Heart left ventricle (tissue), 16 donors: ENCODE data around the gene PACSIN3. TPM values are rescaled to one million over a fixed set of nuclear protein-coding genes. Genes with fewer than 3 reads are reported as not detected.
"Not testable (repeated sequence)": the region's sequence is repeated elsewhere in the genome, so short reads cannot be mapped to it uniquely, and the experiment has no call there.

Source experiments
- ATAC-seq, 4 donors: fragments of 200-7000 bp; cut with Tn5 transposase; one replicate each; pipeline ENCODE4 v1.9.1; 2020 to 2022; ENCODE audit warnings: moderate library complexity in 4 of 4, mild to moderate bottlenecking in 3 of 4, moderate number of reproducible peaks in 1 of 4
- DNase-seq, 5 donors: peaks; one replicate each; pipeline ENCODE4 v3.0.0-alpha.2; 2020
- H3K27ac ChIP-seq, 12 donors: fragments of 200-600 bp; sonication (generic) in 4 of 12; one replicate each; pipeline versions ENCODE4 v1.5.0 to v1.8.0; 2016 to 2022; ENCODE audit warnings: mild to moderate bottlenecking in 2 of 12
- H3K27me3 ChIP-seq, 9 donors: fragments of 200-600 bp; sonication (generic) in 2 of 9; one replicate each; pipeline versions ENCODE4 v1.5.1 to v1.8.0; 2016 to 2022; ENCODE audit warnings: mild to moderate bottlenecking in 3 of 9
- H3K36me3 ChIP-seq, 9 donors: fragments of 200-600 bp; sonication (generic) in 2 of 9; one replicate each; pipeline versions ENCODE4 v1.5.0 to v1.8.0; 2018 to 2022; ENCODE audit warnings: mild to moderate bottlenecking in 2 of 9
- H3K4me1 ChIP-seq, 12 donors: fragments of 200-600 bp; sonication (generic) in 4 of 12; one replicate each; pipeline versions ENCODE4 v1.5.0 to v1.8.0; 2016 to 2022; ENCODE audit warnings: mild to moderate bottlenecking in 3 of 12
- H3K4me3 ChIP-seq, 12 donors: fragments of 200-600 bp; sonication (generic) in 4 of 12; one replicate each; pipeline versions ENCODE4 v1.5.0 to v1.8.0; 2017 to 2022; ENCODE audit warnings: mild to moderate bottlenecking in 9 of 12, moderate library complexity in 4 of 12
- H3K9me3 ChIP-seq, 12 donors: fragments of 200-600 bp; sonication (generic) in 4 of 12; one replicate each; pipeline versions ENCODE4 v1.5.0 to v1.8.0; 2016 to 2022; ENCODE audit warnings: mild to moderate bottlenecking in 1 of 12
- POLR2A ChIP-seq, 2 donors: fragments of 450-650 bp; IDR thresholded peaks; one replicate each; pipeline ENCODE4 v1.6.1; 2017; ENCODE audit warnings: antibody characterized with exemption in 2 of 2, mild to moderate bottlenecking in 2 of 2, moderate library complexity in 2 of 2
- WGBS, 4 donors: extraction: QIAGEN DNeasy Blood & Tissue Kit in 2 of 4; methylation state at CpG; one replicate each; pipeline versions ENCODE4 v1.1.5 to v1.1.7; 2013 to 2018; 5-methylcytosine and 5-hydroxymethylcytosine counted together
- intact Hi-C, 10 donors: fragments of 100-400 bp; cut with DNase I; formaldehyde crosslinking; loops; one replicate each; pipeline versions ENCODE4 v1.11.1 to v1.14.2; 2022
- polyA plus RNA-seq, 2 donors: library from polyadenylated mRNA; stranded (reverse); fragments of 200-250 nt; gene quantifications; one replicate each; pipeline ENCODE4 v1.2.3, GENCODE V29; 2013
- total RNA-seq, 9 donors: library from RNA; depleted of rRNA in 2 of 9; stranded (reverse); fragments of >200 nt in 2 of 9; fragmentation: NEBNext Ultra II Directional in 3 of 9; extraction: Animal tissue kit (Norgen Biotek cat#: 25700) in 3 of 9; gene quantifications; one replicate each; pipeline versions ENCODE4 v1.1.0 to v1.2.4, GENCODE V29; 2016 to 2023
- TF ChIP-seq, protein P1 (sequence below), 12 donors: fragments of 200-600 bp; sonication (generic) in 4 of 12; IDR thresholded peaks; one replicate each; pipeline versions ENCODE4 v1.5.0 to v1.8.0; 2018 to 2022; ENCODE audit warnings: antibody characterized with exemption in 12 of 12, mild to moderate bottlenecking in 5 of 12
- donor health status: ischemic (EF 13 %, LVEDD 7.1; RV severe dilation, severe dysfunction).
- donor health status: healthy with polysubstance abuse.
- donor health status: DM: no; HTN: yes; CAD: no.
- donor health status: DM: no; HTN: no; CAD: no.
- donor health status: ischemic (EF 25% LVEDD 6.9; RV normal size, moderate dysfunction).
- donor health status: ischemic (EF 25% LVEDD 5.7; RV mildly dilated, moderate dysfunction).
- donor health status: healthy.
- donor health status: DM: yes; HTN: yes; CAD: no.
- donor health status: ischemic (EF 35%, LVEDD 5.7; RV mildly dilated, moderate dysfunction).
- donor health status: nonischemic (EF 11% LVEDD 7.7; RV severe dilation, severe dysfunction).
- donor health status: DM: yes; HTN: yes; CAD: no.
- donor health status: PGD.
- donor health status: ischemic (EF 29% LVEDD 5.4; RV normal size, mild dysfunction).
- donor health status: nonischemic (EF 23%, LVEDD 6.1; RV moderate dilation, normal function).

Gene PACSIN3
- total and polyA plus RNA-seq, 11 donors = 123 to 330 (median 211) TPM

GRCh38 chr11:47192111-47192510, 5.9 kb upstream of the PACSIN3 start:
- H3K4me3 ChIP-seq = no peak overlapping the region
- no peaks in the 10 kb centered on the region for H3K36me3 ChIP-seq
- H3K4me1 ChIP-seq = peaks cover 0 to 27% (median 11%) of the 10 kb centered on the region in 12 donors
- H3K9me3 ChIP-seq = no peaks in the 10 kb centered on the region
- peaks cover 0 to 15% (median 0%) of the 10 kb centered on the region in 9 donors for H3K27me3 ChIP-seq
- H3K27ac ChIP-seq = no peak overlapping the region
- DNase-seq (no peak), ATAC-seq (no peak)
- intact Hi-C loops = no loop called here
- 65 to 75% (median 70%) methylated on average over 4 of the region's 4 CpGs for WGBS, 4 donors
- TF ChIP-seq, protein P1, sequence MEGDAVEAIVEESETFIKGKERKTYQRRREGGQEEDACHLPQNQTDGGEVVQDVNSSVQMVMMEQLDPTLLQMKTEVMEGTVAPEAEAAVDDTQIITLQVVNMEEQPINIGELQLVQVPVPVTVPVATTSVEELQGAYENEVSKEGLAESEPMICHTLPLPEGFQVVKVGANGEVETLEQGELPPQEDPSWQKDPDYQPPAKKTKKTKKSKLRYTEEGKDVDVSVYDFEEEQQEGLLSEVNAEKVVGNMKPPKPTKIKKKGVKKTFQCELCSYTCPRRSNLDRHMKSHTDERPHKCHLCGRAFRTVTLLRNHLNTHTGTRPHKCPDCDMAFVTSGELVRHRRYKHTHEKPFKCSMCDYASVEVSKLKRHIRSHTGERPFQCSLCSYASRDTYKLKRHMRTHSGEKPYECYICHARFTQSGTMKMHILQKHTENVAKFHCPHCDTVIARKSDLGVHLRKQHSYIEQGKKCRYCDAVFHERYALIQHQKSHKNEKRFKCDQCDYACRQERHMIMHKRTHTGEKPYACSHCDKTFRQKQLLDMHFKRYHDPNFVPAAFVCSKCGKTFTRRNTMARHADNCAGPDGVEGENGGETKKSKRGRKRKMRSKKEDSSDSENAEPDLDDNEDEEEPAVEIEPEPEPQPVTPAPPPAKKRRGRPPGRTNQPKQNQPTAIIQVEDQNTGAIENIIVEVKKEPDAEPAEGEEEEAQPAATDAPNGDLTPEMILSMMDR (IDR thresholded peaks at IDR 0.05) = no peak
- no peak for TF ChIP-seq POLR2A (IDR thresholded peaks at IDR 0.05)

- WGBS, 4 donors = 87 to 92% (median 88%) methylated on average over 10 of the region's 10 CpGs
Measured at GRCh38 chr11:47191137-47191536, 4.9 kb upstream of the PACSIN3 start.

DNA sequence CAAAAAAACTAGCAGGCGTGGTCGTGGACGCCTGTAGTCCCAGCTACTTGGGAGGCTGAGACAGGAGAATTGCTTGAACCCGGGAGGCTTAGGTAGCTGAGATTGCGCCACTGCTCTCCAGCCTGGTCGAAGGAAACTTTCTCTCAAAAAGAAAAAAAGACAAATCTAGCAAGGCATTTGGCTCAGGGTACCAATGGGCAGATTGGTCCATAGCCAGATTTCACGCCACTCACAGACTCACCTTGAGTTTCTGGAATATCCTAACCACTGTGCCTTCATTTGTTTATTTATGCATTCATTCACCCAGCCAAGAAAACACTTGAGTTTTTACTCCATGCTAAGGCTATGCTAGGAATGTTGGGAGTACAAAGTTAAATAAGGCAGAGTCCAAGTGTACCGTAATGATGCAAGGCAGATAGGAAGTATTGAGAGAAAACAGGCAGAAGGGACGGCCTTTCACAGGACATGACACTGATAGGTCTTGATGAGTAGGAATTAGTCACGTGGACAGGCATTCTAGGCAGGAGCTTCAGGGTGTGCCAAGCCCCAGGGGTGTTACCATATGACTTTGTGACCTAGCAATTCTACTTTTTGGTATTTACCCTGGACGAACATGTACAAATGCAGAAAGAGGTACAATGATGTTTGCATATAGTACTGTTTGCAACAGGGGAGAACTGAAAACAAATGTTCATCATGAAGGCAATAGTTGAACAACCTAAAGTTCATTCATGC, 3.0 kb upstream of the PACSIN3 start:
- peaks cover 0 to 51% (median 23%) of the 10 kb centered on the region in 12 donors for H3K4me1 ChIP-seq
- no peaks in the 10 kb centered on the region for H3K36me3 ChIP-seq
- TF ChIP-seq, protein P1 (IDR thresholded peaks at IDR 0.05) = no peak
- no peak for TF ChIP-seq POLR2A (IDR thresholded peaks at IDR 0.05)
- intact Hi-C loops = loop anchor here in 1 of 10 donors (5.0 kb wide), 1 partner anchor 163 kb away; the partner anchor contains the start of gene MYBPC3
- 64 to 67% (median 64%) methylated on average over 11 of the region's 11 CpGs for WGBS, 4 donors
- no peak overlapping the region for H3K4me3 ChIP-seq
- ATAC-seq = no peak
- peaks cover 0 to 40% (median 0%) of the 10 kb centered on the region in 9 donors for H3K27me3 ChIP-seq
- H3K9me3 ChIP-seq = no peaks in the 10 kb centered on the region
- no peak for DNase-seq
- peak overlapping the region in 11 of 12 donors; percentile 49 to 100 (median 96) for H3K27ac ChIP-seq

More at GRCh38 chr11:47191137-47191536, 4.9 kb upstream of the PACSIN3 start:
- H3K4me3 ChIP-seq, H3K9me3 ChIP-seq, intact Hi-C loops, DNase-seq, ATAC-seq, H3K36me3 ChIP-seq, H3K27ac ChIP-seq: not testable (repeated sequence)
- Histone ChIP-seq H3K4me1 (peaks cover 0 to 35% (median 15%) of the 10 kb centered on the region in 12 donors), H3K27me3 (peaks cover 0 to 22% (median 0%) of the 10 kb centered on the region in 9 donors)

- H3K27me3 ChIP-seq = peaks cover 0 to 43% (median 0%) of the 10 kb centered on the region in 9 donors
- peak overlapping the region in 5 of 12 donors; percentile 69 to 95 (median 88) for H3K4me3 ChIP-seq
- 83 to 92% (median 88%) methylated on average over 1 of the region's 1 CpG for WGBS, 4 donors
- peaks cover 0 to 60% (median 24%) of the 10 kb centered on the region in 12 donors for H3K4me1 ChIP-seq
- intact Hi-C loops = loop anchor here in 1 of 10 donors (5.0 kb wide), 1 partner anchor 164 kb away; the partner anchor contains the start of gene MYBPC3
- ATAC-seq = no peak
- H3K9me3 ChIP-seq = no peaks in the 10 kb centered on the region
- DNase-seq = peak in 1 of 5 donors; percentile 25
- TF ChIP-seq POLR2A (IDR thresholded peaks at IDR 0.05) = no peak
- TF ChIP-seq, protein P1 (IDR thresholded peaks at IDR 0.05) = no peak
- peak overlapping the region; percentile 89 to 100 (median 96) for H3K27ac ChIP-seq
- H3K36me3 ChIP-seq = no peaks in the 10 kb centered on the region
Measured at GRCh38 chr11:47188259-47188658, 2.0 kb upstream of the PACSIN3 start.
